ENCODE results near the gene DCLRE1B. TPM values are rescaled to one million over a fixed set of nuclear protein-coding genes. Genes with fewer than 3 reads are reported as not detected.
A peak's percentile ranks its signal among the peaks of the same experiment; 100 is the strongest.

The DCLRE1B gene
- total RNA-seq, 1 donor = 7.3 TPM

- DNase-seq (ENCODE audit: low read depth in 2 of 3, low spot score in 2 of 3) = no peak
Measured at GRCh38 chr1:113918243-113918642, 13.1 kb downstream of the DCLRE1B start.

- no peak for DNase-seq (ENCODE audit: low read depth in 2 of 3, low spot score in 2 of 3)
Measured at GRCh38 chr1:113922957-113923356, 17.8 kb downstream of the DCLRE1B start.

GRCh38 chr1:113924473-113924872 lies 19.3 kb downstream of the DCLRE1B start:
- no peak for DNase-seq (ENCODE audit: low read depth in 2 of 3, low spot score in 2 of 3)

GRCh38 chr1:113928187-113928930 lies 23.2 kb downstream of the DCLRE1B start:
- peak in 1 of 3 donors; percentile 50 for DNase-seq (ENCODE audit: low read depth in 2 of 3, low spot score in 2 of 3)

GRCh38 chr1:113928941-113929749 lies 24.0 kb downstream of the DCLRE1B start, which contains the start of gene HIPK1:
Gene HIPK1 (plus strand): TSS chr1:113929324.
- peak; percentile 80 to 96 (median 93) for DNase-seq (ENCODE audit: low read depth in 2 of 3, low spot score in 2 of 3)

GRCh38 chr1:113929750-113930498 lies 24.8 kb downstream of the DCLRE1B start:
- peak; percentile 50 to 63 (median 59) for DNase-seq (ENCODE audit: low read depth in 2 of 3, low spot score in 2 of 3)

- DNase-seq (ENCODE audit: low read depth in 2 of 3, low spot score in 2 of 3) = peak; percentile 65 to 90 (median 87)
Measured at GRCh38 chr1:113930499-113931161, 25.5 kb downstream of the DCLRE1B start.

GRCh38 chr1:113931451-113931851 lies 26.3 kb downstream of the DCLRE1B start:
- DNase-seq (ENCODE audit: low read depth in 2 of 3, low spot score in 2 of 3) = peak in 2 of 3 donors; percentile 43 to 71

- no peak for DNase-seq (ENCODE audit: low read depth in 2 of 3, low spot score in 2 of 3)
Measured at GRCh38 chr1:113934006-113934405, 28.9 kb downstream of the DCLRE1B start.

- DNase-seq (ENCODE audit: low read depth in 2 of 3, low spot score in 2 of 3) = no peak
Measured at GRCh38 chr1:113934511-113935055, 29.5 kb downstream of the DCLRE1B start.

- DNase-seq (ENCODE audit: low read depth in 2 of 3, low spot score in 2 of 3) = no peak
Measured at GRCh38 chr1:113935176-113935575, 30.1 kb downstream of the DCLRE1B start.

- no peak for DNase-seq (ENCODE audit: low read depth in 2 of 3, low spot score in 2 of 3)
Measured at GRCh38 chr1:113935970-113936369, 30.8 kb downstream of the DCLRE1B start.

GRCh38 chr1:113937146-113937545 lies 32.0 kb downstream of the DCLRE1B start:
- no peak for DNase-seq (ENCODE audit: low read depth in 2 of 3, low spot score in 2 of 3)

GRCh38 chr1:113938192-113938591 lies 33.1 kb downstream of the DCLRE1B start:
- no peak for DNase-seq (ENCODE audit: low read depth in 2 of 3, low spot score in 2 of 3)

GRCh38 chr1:113940365-113941244 lies 35.5 kb downstream of the DCLRE1B start:
- DNase-seq (ENCODE audit: low read depth in 2 of 3, low spot score in 2 of 3) = peak in 2 of 3 donors; percentile 53 to 55

- DNase-seq (ENCODE audit: low read depth in 2 of 3, low spot score in 2 of 3) = no peak
Measured at GRCh38 chr1:113941245-113941559, 36.1 kb downstream of the DCLRE1B start.

- DNase-seq (ENCODE audit: low read depth in 2 of 3, low spot score in 2 of 3) = no peak
Measured at GRCh38 chr1:113942527-113942926, 37.4 kb downstream of the DCLRE1B start.

- DNase-seq (ENCODE audit: low read depth in 2 of 3, low spot score in 2 of 3) = no peak
Measured at GRCh38 chr1:113943028-113943811, 38.1 kb downstream of the DCLRE1B start.

- DNase-seq (ENCODE audit: low read depth in 2 of 3, low spot score in 2 of 3) = no peak
Measured at GRCh38 chr1:113945329-113945728, 40.2 kb downstream of the DCLRE1B start.

All from hematopoietic multipotent progenitor cell (in vitro differentiated cells).